OCI-LY3 (cell line): ENCODE data around the gene DERA.

Source experiments
- EZH2phosphoT487 ChIP-seq: fragments of 200-600 bp; shearing (Covaris generic); IDR thresholded peaks from 2 replicates; pipeline ENCODE4 v1.6.1; 2018; ENCODE audit warnings: antibody characterized with exemption, mixed run types, low read depth
- TF ChIP-seq, protein P1 (sequence below): fragments of 200-600, 300-600 bp; sonication (generic); IDR thresholded peaks from 2 replicates; pipeline ENCODE4 v1.5.1; 2014; ENCODE audit warnings: antibody characterized with exemption, low read length, low read depth

- TF ChIP-seq, protein P1, sequence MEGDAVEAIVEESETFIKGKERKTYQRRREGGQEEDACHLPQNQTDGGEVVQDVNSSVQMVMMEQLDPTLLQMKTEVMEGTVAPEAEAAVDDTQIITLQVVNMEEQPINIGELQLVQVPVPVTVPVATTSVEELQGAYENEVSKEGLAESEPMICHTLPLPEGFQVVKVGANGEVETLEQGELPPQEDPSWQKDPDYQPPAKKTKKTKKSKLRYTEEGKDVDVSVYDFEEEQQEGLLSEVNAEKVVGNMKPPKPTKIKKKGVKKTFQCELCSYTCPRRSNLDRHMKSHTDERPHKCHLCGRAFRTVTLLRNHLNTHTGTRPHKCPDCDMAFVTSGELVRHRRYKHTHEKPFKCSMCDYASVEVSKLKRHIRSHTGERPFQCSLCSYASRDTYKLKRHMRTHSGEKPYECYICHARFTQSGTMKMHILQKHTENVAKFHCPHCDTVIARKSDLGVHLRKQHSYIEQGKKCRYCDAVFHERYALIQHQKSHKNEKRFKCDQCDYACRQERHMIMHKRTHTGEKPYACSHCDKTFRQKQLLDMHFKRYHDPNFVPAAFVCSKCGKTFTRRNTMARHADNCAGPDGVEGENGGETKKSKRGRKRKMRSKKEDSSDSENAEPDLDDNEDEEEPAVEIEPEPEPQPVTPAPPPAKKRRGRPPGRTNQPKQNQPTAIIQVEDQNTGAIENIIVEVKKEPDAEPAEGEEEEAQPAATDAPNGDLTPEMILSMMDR, result no peak
- no peak for TF ChIP-seq EZH2phosphoT487
These were observed 51.6 kb downstream of the DERA start for GRCh38 chr12:15962760-15963159.
